ENCODE measurements around the gene NAV2.

GRCh38 chr11:19768197-19768596 lies 55.6 kb downstream of the NAV2 start:
- TF ChIP-seq CTCF (conservative IDR thresholded peaks at IDR 0.05) (no peak), EZH2 (IDR thresholded peaks at IDR 0.05; ENCODE audit: low read depth) (no peak)

Data from PC-9 (cell line).